Stomach (tissue), 4 donors: ENCODE results near the gene ATG12.

ENCODE experiments used
- CTCF ChIP-seq, 7 experiments: fragments of 450-650 bp in 4 of 7; fragments of 200-600 bp in 3 of 7; sonication (generic) in 3 of 7; IDR thresholded peaks; one replicate each; pipeline ENCODE4 v1.5.1; 2016 to 2019; ENCODE audit warnings: antibody characterized with exemption in 7 of 7, control low read depth in 2 of 7, mild to moderate bottlenecking in 1 of 7
- EP300 ChIP-seq: sonication (generic); formaldehyde crosslinking; IDR thresholded peaks from one replicate; pipeline ENCODE4 v1.6.1; 2017; ENCODE audit warnings: antibody characterized with exemption
- POLR2A ChIP-seq, 4 donors: fragments of 450-650 bp; IDR thresholded peaks; one replicate each; pipeline ENCODE4 v1.6.1; 2016; ENCODE audit warnings: antibody characterized with exemption in 4 of 4, control low read depth in 2 of 4, mild to moderate bottlenecking in 1 of 4, moderate library complexity in 1 of 4

GRCh38 chr5:115816226-115817081 is 24.9 kb downstream of the ATG12 start, which contains the start of gene CDO1:
- no peak for TF ChIP-seq CTCF (IDR thresholded peaks at IDR 0.05)
- TF ChIP-seq EP300: no peak
- TF ChIP-seq POLR2A (IDR thresholded peaks at IDR 0.05): no peak
